ENCODE data around the gene NNMT.
A peak's percentile ranks its signal among the peaks of the same experiment; 100 is the strongest.

NNMT gene
- total RNA-seq: 0 reads per million in 2 donors

DNA sequence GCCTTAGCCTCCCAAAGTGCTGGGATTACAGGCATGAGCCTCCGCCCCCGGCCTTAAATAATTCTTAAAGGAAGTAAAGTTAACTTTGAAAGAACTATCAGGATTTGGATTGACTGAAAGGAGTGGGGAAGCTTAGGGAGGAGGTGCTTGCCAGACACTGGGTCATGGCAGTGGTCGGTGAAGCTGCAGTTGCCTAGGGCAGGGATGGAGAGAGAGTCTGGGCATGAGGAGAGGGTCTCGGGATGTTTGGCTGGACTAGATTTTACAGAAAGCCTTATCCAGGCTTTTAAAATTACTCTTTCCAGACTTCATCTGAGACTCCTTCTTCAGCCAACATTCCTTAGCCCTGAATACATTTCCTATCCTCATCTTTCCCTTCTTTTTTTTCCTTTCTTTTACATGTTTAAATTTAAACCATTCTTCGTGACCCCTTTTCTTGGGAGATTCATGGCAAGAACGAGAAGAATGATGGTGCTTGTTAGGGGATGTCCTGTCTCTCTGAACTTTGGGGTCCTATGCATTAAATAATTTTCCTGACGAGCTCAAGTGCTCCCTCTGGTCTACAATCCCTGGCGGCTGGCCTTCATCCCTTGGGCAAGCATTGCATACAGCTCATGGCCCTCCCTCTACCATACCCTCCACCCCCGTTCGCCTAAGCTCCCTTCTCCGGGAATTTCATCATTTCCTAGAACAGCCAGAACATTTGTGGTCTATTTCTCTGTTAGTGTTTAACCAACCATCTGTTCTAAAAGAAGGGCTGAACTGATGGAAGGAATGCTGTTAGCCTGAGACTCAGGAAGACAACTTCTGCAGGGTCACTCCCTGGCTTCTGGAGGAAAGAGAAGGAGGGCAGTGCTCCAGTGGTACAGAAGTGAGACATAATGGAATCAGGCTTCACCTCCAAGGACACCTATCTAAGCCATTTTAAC, at the start of gene NNMT:
Gene NNMT, plus strand, starts transcription at position 724 of the 929 bp plus-strand sequence. Its CDS starts 158 bp downstream, at position 882.
- DNase-seq: no peak

GRCh38 chr11:114247070-114247789, 49.0 kb upstream of the NNMT start:
- no peak for DNase-seq

- DNase-seq: no peak
Measured at GRCh38 chr11:114250180-114250579, 46.0 kb upstream of the NNMT start.

GRCh38 chr11:114250993-114251814, 45.0 kb upstream of the NNMT start:
- DNase-seq: no peak

- no peak for DNase-seq
Measured at GRCh38 chr11:114251815-114252337, 44.3 kb upstream of the NNMT start.

GRCh38 chr11:114252767-114253166, 43.4 kb upstream of the NNMT start:
- no peak for DNase-seq

GRCh38 chr11:114253771-114254170, 42.4 kb upstream of the NNMT start:
- no peak for DNase-seq

GRCh38 chr11:114254571-114255146, 41.5 kb upstream of the NNMT start:
- DNase-seq: no peak

DNA sequence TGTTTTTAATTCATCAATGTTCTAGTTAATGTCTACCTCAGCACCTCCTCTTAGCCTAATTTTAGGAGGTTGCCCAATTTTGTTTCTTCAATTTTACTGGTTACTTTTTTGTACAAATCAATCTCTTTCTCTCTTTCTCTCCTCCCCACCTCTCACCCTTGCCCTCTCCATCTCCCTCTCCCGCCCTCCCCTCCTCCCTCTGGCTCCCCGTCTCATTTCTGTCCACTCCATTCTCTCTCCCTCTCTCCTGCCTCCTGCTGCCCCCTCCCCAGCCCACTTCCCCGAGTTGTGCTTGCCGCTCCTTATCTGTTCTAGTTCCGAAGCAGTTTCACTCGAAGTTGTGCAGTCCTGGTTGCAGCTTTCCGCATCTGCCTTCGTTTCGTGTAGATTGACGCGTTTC, 40.9 kb upstream of the NNMT start:
- DNase-seq: no peak

- DNase-seq: no peak
Measured at GRCh38 chr11:114256176-114256966, 39.8 kb upstream of the NNMT start.

GRCh38 chr11:114256967-114257286, 39.3 kb upstream of the NNMT start:
- no peak for DNase-seq

DNA sequence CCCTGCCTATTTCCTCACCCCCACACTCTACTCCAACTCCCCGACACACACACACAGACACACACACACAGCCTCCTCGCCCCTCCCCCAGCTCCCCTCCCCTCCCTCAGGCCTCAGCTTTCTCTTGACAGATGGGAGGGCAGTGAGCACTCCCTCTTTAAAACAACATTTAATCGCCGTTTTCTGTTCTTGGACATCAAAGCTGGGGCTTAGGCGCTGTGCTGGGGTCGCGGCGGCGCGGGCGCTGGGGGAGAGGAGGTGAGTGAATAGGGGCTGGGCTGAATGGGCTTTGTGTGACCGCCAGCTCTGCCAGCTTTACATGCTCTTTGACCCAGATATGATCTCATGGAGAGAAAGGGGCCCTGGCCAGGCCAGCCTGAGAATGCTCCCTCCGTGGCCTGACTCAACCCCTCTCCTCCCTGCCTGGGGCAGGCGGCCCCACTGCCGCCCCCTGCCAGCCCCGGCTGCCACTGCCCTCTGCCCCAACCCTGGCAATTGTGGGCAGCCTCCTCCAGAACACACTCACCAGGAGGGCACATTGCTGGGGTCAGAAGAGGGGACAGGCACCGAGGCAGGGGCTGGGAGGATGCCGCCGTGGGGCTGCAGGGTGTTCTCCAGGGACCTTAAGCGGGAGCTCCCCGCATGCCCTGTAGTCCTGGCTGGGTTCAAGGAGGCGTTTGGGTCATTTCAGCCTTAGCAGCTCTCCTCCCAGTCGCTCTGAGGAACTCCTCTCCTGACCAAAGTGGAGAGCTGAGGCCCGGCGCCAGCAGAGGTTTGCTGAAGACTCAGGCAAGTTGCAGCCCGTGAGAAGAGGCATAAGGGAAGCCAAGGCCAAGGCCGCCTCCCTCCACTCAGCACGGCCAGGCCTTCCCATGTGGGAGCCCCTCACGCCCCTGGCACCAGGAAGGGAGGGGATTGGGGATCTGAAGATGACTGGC, 38.3 kb upstream of the NNMT start:
- no peak for DNase-seq

DNA sequence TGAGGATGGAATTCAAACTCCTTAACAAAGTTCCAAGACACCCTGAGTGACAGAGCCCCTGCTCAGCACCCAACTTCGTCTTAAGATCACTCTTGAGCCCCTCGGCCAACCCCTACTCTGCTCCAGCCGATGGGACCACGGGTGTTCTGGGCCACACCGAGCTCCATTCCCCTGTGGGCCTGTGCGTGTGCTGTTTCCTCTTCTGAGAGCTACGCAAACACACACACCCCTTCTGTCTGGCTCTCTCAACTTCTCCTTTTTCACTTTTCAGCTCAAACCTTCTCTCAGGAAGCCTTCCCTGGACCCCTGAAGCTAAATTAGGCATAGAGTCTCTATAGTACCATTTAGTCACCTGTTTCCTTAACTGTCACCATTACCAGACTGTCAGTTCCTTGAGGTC, 37.5 kb upstream of the NNMT start:
- DNase-seq: no peak

- peak in 1 of 5 experiments; percentile 12 for DNase-seq
Measured at GRCh38 chr11:114259124-114259526, 37.1 kb upstream of the NNMT start.

GRCh38 chr11:114259551-114259983, 36.6 kb upstream of the NNMT start:
- no peak for DNase-seq

- DNase-seq: no peak
Measured at GRCh38 chr11:114260077-114260476, 36.1 kb upstream of the NNMT start.

DNA sequence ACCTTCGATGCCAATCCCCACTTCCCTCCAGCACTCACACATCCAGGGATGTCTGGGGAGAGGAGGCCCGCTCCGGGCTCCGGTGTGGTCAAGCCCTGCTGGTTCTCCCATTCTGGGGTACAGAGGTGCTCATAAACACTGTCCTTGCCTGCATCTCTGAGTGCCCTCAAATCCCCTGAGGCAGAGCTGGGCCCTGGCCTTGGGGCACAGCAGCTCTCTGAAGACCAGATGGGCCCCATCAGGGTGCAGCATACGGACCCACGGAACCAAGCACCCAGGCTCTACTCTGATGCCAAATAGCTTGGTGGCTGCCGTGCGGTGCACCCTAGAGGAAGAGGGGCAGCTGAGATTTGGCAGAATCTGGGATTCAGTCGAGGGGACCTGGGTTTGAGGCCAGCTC, 35.7 kb upstream of the NNMT start:
- no peak for DNase-seq

- no peak for DNase-seq
Measured at GRCh38 chr11:114261791-114262190, 34.4 kb upstream of the NNMT start.

DNA sequence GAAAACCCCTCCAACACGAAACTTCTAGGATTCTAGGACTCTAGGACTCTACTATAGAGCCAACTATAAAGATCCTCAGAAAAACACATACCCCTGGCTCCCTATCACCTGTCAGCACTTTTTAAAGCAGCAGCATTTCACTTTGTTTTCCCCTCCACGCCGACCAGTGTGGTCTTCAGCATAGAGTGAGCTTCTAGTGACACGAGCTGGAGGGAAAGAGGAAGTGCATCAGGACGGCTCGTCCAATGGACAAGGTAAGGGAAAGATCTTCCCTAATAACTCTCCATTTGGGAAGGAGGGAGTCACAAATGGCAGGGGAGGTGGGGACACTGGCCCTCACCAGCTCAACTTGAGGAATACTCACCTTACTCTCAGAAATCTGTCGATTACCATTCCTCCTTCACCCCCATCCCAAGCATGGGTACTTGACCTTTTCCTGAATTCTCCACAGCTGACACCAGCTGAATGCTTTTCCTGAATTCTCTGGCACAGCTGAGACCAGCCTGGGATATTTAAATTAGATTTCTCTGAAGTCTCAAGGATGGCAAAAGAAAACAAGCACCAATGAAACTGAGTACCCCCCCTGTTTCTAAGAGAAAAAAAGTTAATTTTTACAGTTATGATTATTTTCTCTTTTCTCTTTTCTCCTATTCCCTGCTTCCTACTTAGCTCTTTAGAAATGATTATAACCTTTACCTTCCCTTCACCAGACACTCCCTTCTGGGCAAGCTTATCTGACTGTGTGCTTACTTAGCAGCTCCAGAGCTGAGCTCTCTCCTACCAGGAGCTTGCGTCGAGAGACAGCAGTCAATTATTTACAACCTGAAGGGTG, 33.3 kb upstream of the NNMT start:
- DNase-seq: peak in 1 of 5 experiments; percentile 51
